A204.1 (cell line): ENCODE results near the gene CD2BP2.
"Not testable (repeated sequence)": the region's sequence is repeated elsewhere in the genome, so short reads cannot be mapped to it uniquely, and the experiment has no call there.

ENCODE experiments used
- FAIRE-seq: peaks from 2 replicates; lab custom pipeline; 2012; peaks lifted over from hg19 to GRCh38; lab: Jason Lieb, UNC

The CD2BP2 gene

GRCh38 chr16:30341971-30342370, 13.1 kb downstream of the CD2BP2 start:
- FAIRE-seq: not testable (repeated sequence)

- no peak for FAIRE-seq
Measured at GRCh38 chr16:30340621-30341020, 14.5 kb downstream of the CD2BP2 start.

- not testable (repeated sequence) for FAIRE-seq
Measured at GRCh38 chr16:30338715-30339114, 16.4 kb downstream of the CD2BP2 start.

GRCh38 chr16:30337964-30338357, 17.1 kb downstream of the CD2BP2 start:
- not testable (repeated sequence) for FAIRE-seq

GRCh38 chr16:30335598-30336474, 19.3 kb downstream of the CD2BP2 start:
- FAIRE-seq: no peak

- not testable (repeated sequence) for FAIRE-seq
Measured at GRCh38 chr16:30335028-30335597, 20.0 kb downstream of the CD2BP2 start.

- FAIRE-seq: not testable (repeated sequence)
Measured at GRCh38 chr16:30334473-30334989, 20.6 kb downstream of the CD2BP2 start.

- FAIRE-seq: not testable (repeated sequence)
Measured at GRCh38 chr16:30324220-30324619, 30.9 kb downstream of the CD2BP2 start.

- not testable (repeated sequence) for FAIRE-seq
Measured at GRCh38 chr16:30318647-30319046, 36.5 kb downstream of the CD2BP2 start.

- not testable (repeated sequence) for FAIRE-seq
Measured at GRCh38 chr16:30310937-30311336, 44.2 kb downstream of the CD2BP2 start.

GRCh38 chr16:30309255-30309654, 45.9 kb downstream of the CD2BP2 start:
- not testable (repeated sequence) for FAIRE-seq
